ENCODE data around the gene AMD1.

AMD1 gene

DNA sequence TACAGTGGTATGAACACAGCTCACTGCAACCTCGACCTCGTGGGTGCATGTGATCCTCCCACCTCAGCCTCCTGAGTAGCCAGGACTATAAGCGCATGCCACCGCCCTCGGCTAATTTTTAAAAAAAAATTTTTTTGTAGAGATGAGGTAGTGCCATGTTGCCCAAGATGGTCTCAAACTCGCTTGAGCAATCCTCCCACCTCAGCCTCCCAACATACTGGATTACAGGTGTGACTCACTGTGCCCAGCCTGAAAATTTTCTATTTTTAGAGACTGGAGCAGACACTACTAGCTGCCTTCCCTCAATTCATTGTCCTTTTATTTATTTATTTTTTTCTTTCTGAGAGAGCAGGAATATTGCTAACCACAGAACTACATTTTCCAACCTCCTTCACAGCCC is 63.6 kb downstream of the AMD1 start:
- DNase-seq (ENCODE audit: low read depth in 2 of 2): no peak

DNA sequence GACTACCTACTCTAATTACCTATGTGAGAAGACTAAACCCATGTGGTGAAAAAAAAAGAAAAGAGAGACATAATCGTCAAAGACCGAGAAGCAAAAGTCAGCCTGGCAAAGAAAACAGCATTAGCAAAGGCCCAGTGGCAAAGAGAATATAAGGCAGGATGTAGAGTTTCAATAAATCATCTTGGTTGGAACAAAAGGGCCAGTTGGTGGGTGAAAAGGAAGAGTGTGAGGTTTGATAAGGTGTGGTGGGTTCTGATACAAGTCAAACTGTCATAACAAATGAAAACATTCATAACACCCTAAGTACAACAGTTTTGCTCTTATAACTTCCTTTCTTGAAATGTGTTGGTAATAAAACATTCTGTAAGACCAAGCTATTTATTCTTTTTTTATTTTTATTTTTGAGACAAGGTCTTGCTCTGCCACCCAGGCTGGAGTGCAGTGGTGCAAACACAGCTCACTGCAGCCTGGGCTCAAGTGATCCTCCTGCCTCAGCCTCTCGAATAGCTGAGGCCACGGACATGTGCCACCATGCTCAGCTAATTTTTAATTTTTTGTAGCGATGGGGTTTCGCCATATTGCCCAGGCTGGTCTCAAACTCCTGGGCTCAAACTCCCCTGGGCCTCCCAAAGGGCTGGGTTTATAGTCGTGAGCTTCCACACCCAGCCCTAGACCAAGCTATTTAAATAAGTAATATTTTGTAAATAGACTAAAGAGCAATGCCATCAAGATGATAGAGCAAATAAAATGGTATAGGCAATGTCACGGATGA is 65.0 kb downstream of the AMD1 start:
- DNase-seq (ENCODE audit: low read depth in 2 of 2): no peak

DNA sequence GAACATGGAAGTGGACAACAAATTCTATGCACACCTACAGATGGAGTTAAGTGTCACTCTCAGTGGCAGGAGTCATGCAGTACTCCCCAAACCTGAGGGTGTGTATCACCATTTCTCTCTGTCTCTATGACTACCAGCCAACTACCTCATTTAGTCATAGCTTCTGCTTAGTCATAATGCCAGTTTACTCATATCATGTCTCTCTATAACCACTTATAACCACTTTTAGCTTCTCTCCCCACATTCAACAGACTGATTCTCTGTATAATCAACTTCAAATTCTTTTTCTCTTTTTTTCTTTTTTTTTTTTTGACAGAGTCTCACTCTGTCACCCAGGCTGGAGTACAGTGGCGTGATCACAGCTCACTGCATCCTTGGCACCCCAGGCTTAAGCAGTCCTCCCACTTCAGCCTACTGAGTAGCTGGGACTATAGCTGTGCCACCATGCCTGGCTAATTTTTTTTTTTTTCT is 70.1 kb downstream of the AMD1 start:
- DNase-seq (ENCODE audit: low read depth in 2 of 2): peak in 1 of 2 donors; percentile 23
